Ammon's horn (tissue), 1 donor: ENCODE data around the gene CPB1.

Source experiments
- DNase-seq: peaks from one replicate; pipeline ENCODE4 v3.0.0-alpha.2; 2016; ENCODE audit warnings: low spot score

The CPB1 gene

DNA sequence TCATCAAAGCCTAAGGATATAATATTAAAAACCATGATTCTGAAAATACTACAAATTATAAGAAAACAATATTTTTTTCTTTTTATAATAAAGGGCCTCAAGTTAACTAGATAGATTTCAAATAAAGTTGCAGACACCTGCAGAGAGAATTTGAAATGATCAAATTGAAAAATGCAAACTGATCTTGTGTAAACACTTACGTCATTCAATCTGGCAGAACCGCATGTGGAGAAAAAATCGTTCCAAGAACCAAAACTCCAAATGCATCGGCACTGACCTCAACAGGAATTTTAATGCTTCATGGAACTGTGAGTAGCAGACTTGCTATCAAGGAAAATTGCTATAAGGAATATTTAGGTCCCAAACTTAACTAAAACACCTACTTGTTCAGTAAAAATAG, 54.7 kb downstream of the CPB1 start:
- DNase-seq, result no peak

GRCh38 chr3:148883163-148883562, 55.6 kb downstream of the CPB1 start:
- no peak for DNase-seq

- no peak for DNase-seq
These were observed 56.6 kb downstream of the CPB1 start for GRCh38 chr3:148884261-148884660.

DNA sequence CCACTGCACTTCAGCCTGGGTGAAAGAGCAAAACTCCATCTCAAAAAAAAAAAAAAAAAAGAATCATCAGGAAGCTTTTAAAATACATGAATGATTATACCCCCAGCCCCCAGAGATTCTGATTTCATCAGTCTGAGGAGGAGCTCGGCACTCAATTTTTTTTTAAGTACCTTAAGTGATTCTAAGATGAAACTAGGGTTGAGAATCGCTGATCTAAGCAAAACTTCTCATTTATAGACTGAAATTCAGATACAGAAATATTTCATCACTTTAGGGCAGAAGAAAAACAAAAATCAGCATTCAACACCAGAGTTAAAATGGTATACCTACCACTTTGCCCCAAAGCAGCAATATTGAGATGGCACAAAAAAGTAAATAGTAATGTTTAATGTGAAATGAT, 62.2 kb downstream of the CPB1 start:
- no peak for DNase-seq

DNA sequence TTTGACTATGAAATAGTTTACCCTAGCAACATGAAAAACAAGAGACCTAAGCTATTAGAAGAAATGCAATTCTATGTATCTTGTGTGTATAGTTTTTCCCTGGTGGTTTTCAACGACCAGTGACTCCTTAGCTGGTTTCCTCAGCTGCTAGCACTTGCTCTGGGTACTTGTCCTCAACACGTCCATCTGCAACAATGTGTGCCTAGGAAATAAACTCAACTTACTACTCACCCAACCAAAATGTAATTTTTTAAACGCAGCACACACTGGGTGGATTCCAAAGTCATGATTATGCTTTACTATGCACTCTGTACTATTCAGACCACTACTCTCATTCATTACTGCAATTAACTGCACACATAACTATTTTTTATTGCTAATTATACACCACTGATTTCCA, 68.5 kb downstream of the CPB1 start:
- no peak for DNase-seq

DNA sequence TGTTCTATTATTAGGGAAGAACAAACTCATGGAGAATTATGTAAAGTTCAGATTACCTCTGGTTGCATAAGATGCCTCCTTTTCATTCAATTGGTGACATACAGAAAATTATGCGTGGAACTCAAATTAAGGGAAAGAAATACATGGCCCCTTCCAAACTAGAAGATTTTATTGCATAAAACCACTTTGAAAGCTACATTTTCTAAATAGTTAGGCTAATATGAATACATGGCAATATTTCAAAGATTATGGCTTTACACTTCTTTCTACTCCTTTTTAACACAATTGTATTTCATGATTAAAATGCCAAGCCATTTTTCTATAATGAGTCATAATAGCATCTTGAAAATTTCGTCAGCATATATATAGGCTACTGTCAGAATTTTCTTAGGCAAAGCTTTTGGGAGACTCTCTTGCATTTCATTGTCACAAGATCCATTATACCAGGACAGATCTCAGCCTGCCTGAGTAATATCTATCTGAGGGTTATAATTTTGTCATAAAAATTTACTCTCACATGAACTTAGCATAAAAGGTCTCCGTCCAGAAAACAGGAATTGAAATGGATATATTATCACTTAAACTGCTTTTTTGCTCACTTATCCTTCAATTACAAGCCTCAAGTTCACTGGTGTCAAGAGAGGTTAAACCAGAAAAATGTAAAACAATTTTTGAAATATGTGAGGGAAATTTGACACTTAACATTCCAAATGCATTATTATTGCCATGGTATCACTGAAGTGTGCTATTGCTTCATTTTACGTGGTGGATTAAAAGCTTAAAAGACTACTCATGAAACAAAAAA, 74.6 kb downstream of the CPB1 start:
- no peak for DNase-seq

DNA sequence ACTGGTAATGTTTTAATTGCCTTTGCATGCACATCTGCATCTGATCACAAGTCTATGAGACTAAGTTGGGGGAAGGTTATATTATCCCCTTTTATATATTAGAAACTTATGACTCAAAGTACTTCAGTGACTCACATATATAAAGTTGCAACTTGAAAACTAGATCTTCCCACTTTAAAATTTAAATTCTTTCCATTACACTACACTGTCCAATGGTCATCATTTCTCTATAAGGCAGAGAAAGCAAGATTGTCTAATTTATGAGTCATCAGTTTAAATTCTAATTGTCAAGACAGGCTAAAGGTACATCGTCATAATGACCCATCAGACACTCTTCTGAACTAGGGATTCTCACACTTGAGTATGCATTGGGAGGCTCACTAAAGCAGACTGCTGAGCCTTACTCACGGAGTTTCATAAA, 75.4 kb downstream of the CPB1 start:
- DNase-seq, result no peak

DNA sequence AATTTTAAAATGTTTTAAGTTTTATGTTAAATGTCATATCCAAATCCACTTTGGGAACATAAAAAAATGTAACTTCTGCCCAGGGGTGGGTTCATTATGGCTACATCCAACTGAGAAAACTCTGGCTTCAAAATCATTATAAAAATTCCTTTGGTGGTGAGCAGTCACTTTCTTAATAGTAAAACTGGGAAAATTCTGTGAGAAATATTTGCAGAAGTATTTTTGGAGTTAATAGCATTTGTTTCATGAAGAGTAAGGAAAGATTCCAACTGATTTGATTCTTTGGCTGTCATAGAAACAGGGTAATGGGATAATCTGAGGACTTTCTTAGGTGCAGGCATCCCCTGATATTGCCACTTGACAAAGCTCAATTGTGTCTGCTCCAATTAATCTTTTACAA, 76.3 kb downstream of the CPB1 start:
- no peak for DNase-seq

- no peak for DNase-seq
These were observed 79.1 kb downstream of the CPB1 start for GRCh38 chr3:148906667-148907066.
